Hematopoietic multipotent progenitor cell treated with erythropoietin and hydrocortisone succinate and interleukin-3 and kit ligand, for 6 days (in vitro differentiated cells): ENCODE results near the gene TTC38.
"Not testable (repeated sequence)": the region's sequence is repeated elsewhere in the genome, so short reads cannot be mapped to it uniquely, and the experiment has no call there.

Source experiments
- DNase-seq: peaks from one replicate; pipeline ENCODE4 v3.0.0-alpha.2; 2015

The TTC38 gene

DNA sequence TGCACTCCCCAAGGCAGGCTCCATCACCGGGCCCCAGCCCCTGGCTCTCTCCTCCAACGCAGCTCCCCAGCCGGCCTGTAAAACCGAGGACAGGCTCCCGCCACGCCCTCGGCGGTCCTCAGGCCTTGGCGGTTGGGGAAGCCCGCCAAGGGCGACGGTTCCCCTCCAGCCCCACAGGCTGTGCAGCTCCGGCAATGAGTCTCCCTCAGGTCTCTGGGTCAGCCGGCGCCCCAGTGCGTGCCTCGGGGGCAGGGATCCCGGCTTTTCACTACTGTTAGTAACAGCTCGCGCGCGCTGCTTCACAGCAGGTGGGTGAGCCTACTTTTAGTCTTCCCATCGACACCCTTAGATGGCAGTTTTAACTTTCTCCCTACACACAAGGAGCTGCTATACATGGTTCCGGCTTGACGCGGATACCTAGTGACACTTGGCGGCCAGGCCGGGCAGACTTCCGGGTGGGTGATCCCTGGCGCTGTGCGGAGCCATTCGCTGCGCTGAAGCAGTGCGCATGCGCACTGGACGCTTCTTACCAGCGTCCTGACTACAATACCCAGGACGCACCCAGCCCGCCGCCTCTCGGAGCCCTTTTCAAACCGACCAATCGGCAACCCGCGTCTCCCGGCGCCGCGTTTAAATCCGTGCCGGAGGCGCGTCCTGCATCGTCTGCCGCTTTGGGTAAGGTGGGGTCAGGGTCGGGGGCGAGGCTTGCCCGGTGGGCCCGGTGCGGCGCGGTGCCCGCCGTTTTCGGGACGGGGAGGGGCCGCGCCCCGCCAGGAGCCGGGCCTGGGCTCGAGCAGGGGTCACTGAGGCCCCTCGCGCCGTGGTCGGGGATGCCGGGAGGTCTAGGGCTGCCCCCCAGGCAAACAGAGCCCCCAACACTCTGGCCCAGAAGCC is 28.7 kb downstream of the TTC38 start, which contains the start of gene GTSE1:
GTSE1 (plus strand) TSS at position 614 of the 894 bp plus-strand sequence. CDS start 531 bp downstream, outside the sequence.
- DNase-seq: peak; percentile 99

DNA sequence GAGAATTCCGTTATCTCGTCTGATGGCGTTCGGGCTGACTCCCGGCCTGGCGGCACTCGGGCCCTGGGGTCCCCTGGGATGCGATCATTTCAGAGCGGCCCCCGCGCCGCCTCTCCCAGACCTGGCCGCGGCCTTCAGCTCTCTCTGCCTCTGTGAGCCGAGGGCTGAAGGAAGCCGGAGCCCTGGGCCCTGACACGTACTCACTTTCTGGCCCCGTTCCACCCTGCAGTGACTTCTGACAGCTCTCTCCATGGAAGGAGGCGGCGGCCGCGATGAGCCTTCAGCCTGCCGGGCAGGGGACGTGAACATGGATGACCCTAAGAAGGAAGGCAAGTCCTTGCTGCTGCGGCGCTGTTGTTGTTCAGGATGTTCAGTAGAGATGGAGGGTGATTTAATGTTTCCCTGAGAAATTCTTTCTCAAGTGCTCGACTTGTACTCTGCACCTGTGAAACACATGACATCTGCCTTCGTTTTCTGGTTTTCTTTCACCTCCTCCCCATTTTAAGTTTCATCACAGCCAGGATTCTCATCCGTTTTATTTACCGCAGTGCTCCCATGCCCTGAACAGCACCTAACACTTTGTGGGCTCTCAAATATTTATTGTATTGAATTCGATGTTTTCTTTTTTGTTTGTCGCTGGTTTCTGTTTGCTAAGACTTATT is 29.5 kb downstream of the TTC38 start:
- DNase-seq: peak; percentile 54

DNA sequence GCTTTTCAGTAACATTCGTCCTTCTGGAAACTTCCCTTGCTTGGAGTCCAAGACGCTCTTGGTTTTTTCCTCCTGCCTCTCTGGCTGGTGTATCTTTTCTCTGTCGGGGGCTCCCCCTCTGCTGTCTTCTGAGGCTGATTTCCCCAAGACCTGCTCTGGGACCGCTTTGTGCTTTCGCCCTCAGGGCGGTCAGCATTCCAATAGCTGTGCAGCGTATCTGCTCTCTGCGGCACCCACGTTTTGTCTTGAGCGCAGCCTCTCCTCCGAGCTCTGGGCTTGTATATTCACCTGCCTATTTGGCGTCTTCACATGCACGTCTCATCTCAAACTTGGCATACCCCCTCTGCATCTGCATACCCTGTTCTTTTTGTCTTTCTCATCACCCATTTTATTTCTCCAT is 31.3 kb downstream of the TTC38 start:
- DNase-seq: no peak

DNA sequence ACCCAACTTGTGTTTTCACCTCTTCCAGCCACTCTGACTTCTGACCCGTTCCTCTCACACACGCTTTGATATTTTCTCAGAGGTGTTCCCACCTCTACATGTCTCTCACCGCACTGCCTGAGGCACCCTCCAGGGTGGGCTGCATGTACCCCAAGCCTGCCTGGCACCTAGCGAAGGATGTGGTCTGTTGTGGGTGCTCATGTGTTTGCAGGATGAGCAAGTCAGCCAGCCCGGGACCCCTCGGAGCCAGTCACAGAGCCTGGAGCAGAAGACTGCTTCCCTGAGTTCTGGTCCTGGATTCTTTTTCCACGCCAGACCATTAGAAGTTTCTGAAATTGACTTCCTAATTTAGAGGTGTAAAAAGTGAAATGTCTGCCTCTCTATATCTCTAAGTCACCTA is 32.7 kb downstream of the TTC38 start:
- DNase-seq: no peak

DNA sequence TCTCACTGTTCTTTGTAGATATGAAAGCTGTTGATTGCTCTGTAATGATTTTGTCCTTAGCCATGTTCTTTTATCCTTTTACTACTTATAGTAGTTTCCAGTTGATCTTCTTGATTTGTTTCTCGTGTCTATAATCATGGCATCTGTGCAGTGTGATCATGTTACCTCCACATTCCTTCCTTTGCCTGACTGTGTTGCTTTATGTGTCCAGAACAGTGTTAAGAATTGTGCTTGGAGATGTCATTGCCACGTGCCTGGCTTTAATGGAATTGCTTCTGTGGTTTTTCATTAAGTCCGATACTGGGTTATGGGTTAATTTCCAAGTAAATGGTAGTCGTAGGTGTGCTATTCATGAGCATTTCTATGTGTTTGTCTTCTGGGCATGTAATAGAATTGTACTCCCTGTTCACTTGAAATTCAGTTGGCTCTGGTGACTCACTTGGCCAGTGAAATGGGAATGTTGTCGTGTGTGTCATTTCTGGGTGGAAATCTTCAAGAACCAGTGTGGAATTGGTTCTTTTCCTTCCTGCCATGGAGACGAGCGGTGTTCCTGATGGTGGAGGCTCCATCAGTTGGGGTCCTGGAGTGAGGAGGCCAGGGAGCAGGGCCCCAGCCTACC is 35.6 kb downstream of the TTC38 start:
- DNase-seq: no peak

DNA sequence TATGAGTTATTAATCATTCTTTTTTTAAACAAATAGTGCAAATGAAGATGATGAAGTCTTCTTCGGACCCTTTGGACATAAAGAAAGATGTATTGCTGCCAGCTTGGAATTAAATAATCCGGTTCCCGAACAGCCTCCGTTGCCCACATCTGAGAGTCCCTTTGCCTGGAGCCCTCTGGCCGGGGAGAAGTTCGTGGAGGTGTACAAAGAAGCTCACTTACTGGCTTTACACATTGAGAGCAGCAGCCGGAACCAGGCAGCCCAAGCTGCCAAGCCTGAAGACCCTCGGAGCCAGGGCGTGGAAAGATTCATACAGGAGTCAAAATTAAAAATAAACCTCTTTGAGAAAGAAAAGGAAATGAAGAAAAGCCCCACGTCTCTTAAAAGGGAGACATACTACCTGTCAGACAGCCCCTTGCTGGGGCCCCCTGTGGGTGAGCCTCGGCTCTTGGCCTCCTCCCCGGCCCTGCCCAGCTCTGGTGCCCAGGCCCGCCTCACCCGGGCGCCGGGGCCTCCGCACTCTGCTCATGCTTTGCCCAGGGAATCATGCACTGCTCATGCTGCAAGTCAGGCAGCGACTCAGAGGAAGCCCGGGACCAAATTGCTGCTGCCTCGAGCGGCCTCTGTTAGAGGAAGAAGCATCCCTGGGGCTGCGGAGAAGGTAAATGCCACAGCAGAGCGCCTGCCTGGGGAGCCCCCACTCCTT is 40.6 kb downstream of the TTC38 start:
- DNase-seq: no peak

DNA sequence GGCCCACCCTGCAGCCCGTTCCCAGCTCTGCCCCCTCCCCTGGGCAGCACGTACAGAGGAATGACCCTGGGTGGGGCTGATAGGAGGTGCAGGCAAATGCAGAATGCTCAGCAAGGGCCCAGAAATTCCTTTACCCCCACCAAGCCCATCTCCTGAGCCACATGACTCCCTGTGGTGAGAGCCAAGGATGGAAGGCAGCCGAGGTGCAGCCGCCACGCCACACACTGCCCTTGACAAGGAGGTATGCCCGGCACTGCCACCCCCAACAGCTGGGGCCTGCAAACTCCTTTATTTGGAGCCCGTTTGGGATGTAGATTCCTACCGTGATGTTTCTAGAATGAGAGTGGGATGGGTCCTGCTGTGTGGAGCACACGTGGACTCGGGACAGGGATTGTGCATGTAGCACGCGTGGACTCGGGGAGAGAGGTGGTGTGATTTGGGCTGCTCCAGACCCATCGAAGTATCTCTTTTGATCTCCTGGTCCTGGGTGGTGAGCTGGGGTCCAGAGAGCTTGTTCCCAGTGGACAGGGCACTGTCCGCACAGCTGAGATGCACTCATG is 41.8 kb downstream of the TTC38 start:
- DNase-seq: no peak

DNA sequence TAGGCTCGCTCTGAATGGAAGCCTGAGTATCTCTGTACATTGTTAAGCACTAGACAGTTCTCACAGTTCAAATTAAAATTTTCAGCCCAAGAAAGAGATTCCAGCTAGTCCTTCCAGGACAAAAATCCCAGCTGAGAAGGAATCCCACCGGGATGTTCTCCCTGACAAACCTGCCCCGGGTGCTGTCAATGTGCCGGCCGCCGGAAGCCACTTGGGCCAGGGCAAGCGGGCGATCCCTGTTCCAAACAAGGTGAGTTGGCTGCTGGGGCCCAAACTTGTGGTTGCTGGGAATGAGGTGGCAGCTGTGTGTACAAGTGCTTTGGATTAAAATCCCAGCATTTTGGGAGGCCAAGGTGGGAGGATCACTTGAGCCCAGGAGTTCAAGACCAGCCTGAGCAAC is 44.2 kb downstream of the TTC38 start:
- no peak for DNase-seq

DNA sequence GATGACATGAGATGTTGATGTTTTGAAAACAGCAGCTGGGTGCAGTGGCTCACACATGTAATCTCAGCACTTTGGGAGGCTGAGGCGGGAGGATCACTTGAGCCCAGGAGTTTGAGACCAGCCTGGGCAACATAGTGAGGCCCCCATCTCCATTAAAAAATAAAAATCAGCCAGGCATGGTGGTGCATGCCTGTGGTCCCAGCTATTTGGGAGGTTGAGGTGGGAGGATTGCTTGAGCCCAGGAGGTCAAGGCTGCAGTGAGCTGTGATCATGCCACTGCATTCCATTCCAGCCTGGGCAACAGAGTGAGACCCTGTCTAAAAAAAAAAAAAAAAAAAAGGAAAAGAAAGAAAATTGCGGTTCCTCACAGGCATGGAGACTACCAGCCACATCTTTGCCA is 45.0 kb downstream of the TTC38 start:
- DNase-seq: not testable (repeated sequence)

DNA sequence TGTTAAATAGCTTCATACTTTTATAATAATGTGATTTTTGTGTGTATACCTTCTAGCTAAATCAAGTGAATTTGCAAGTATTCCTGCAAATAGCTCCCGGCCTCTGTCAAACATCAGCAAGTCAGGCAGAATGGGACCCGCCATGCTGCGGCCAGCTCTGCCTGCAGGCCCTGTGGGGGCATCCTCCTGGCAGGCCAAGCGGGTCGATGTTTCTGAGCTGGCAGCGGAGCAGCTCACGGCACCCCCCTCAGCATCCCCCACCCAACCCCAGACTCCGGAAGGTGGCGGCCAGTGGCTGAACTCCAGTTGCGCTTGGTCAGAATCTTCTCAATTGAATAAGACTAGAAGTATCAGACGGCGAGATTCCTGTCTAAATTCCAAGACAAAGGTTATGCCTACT is 48.2 kb downstream of the TTC38 start:
- no peak for DNase-seq

DNA sequence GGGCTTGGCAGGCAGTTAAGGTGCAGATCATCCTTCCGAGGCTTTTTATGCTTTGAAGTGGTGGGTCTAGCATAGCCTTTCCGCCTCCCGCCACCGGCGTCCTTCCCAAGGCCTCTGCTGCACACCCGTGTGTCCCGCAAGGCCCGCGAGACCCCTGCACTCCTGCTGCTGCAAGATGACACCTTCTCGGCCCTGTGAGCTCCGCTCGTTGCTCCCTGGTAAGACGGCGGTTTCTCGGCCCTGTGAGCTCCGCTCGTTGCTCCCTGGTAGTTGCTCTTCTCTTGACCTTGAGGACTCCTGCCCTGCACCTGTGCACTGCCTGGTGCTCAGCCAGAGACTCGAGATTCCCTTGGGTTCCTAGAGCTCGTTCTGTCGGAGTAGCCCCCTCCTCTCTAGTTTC is 49.8 kb downstream of the TTC38 start:
- no peak for DNase-seq

DNA sequence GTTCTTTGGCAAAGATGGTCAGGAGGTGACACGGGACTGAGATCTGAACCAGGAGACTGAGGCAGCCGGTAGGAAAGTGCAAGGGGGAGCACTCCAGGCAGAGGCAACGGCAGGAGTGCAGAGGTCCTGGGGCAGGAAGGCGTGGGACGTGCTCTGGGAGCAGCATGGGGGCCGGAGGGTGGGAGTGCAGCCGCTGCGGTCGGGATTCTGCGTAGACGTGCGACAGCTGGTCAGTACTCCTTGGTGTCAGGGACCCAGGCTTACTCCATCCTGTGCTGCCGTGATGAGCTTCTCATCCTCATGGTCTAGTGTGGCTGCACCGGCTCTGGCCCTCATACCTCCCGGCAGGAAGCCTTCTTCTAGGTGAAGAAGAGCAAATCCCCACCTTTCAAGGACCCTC is 50.8 kb downstream of the TTC38 start:
- no peak for DNase-seq

DNA sequence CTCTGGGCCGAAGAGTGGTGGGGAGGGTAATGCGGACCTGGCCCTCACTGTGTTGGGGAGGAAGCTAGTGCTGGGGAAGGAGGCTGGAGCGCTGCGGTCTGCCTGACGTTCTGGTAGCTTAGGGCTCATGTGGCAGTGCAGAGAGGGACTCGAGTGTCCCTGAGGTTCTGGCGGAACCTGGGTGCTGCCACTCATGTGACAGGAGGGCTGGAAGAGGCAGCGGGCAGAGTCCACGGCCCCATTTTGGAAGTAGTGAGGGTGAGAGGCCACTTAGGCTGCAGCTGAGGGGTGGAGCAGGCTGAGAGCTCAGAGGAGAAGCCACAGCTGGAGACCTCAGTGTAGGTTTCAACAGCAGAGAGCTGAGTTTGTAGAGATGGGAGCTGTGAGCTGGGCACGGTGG is 51.5 kb downstream of the TTC38 start:
- DNase-seq: no peak

DNA sequence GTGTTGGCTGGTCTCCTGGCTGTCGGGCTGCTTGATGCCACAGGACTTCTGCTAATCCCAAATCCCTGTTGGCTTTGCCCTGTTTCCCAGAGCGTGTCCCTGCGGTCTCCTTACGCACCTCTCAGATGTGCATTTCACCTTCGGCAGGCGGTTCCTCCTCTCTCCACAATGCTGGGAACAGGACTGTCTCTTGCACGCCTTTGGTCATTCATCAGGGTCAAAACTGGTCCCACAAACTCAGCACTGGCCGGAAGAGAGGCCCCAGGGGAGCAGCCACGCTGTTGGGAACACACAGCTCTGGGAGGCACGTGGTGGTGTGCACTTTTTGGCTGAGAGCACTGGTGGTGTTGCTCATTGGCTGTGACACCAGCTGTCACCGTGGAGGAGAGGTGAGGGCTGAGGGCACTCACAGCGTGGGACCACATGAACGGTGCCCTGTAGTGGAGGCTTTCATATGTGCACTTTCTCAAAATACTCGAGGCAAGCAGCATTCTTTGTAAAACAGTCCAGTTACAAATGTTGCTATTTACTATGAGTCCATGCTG is 52.4 kb downstream of the TTC38 start:
- no peak for DNase-seq

DNA sequence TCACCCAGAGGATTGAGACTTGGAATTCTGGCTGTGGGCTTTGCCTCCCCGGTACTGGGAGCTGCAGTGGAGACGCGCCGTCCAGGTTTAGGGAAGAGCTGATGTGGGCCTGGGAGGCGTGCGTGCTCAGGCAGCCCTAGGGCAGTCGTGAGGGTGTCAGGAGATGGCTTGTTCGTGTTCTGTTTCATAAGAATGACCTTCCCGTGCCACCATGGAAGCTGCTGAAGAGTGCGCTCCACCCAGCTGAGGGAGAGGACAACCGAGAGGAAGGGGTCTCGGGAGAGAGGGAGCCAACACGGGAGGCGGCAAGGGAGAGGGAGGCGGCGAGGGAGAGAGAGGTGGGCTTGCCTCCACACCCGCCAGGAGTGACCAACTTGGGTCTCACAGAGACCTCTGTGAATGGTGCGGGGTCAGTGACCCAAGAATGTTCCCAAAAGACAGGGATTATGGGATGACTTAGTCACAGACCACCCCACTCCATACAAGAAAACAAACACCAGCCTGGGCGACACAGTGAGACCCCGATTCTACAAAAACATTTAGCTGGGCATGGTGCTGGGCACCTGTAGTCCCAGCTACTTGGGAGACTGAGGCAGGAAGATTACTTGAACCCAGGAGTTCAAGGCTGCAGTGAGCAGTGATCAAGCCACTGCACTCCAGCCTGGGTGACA is 53.0 kb downstream of the TTC38 start:
- no peak for DNase-seq

DNA sequence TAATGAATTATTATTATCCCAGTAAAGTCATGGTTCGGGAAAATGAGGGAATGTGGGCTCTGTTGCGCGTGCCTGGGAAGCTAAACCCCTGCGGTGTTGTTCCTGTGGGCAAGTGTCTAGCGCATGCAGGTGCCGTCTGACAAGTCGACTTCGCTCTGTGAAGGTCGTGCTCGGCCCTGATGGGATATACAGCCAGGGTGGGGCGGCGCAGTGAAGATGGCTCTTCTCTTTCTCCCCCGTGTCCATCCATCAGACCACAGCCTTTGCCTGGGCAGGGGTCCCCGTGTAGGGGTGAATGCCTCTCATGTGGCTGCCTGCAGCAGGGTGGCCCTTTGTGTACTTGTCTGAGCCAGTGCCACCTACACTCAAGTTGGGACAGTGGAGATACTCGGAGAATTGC is 54.9 kb downstream of the TTC38 start:
- no peak for DNase-seq

DNA sequence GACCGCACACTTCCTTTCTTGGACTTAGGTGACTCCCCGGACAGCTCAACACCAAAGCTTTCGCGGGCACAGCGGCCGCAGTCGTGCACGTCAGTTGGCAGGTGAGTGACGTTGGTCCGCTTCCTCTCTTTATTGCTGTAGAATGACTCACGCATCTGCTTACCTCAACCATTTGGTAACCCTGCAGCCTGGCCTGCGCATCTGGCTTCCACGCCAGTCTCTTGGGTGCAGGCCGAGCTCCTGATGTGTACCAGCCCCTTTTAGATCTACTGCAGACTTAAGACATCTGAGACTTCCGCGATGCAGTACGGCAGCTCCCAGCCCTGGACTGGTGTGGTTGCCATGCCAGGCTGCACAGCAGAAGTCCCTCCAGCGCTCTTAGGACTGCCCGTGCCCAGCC is 55.4 kb downstream of the TTC38 start:
- no peak for DNase-seq

DNA sequence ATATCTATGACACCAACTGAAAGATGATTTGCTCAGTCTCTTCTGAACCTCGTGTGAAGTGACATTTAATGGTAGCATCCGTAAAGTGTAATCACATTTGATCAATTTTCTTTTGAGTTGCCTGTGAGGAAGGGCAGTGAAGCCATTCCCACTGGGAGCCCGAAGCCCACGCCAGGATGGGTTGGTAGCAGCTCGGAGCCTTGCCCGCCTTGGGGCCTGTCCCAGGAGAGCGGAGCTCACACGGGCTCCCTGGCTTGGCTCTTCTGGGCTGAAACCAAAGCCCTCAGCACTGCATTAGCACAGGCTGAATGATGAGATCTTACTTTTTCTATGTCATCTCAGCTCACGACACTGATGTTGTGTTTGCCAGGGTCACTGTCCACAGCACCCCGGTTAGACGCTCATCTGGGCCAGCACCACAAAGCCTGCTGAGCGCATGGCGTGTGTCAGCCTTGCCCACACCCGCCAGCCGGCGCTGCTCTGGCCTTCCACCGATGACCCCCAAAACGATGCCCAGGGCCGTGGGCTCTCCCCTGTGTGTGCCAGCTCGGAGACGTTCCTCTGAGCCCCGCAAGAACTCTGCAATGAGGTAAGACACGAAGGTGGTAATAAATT is 58.4 kb downstream of the TTC38 start:
- no peak for DNase-seq

DNA sequence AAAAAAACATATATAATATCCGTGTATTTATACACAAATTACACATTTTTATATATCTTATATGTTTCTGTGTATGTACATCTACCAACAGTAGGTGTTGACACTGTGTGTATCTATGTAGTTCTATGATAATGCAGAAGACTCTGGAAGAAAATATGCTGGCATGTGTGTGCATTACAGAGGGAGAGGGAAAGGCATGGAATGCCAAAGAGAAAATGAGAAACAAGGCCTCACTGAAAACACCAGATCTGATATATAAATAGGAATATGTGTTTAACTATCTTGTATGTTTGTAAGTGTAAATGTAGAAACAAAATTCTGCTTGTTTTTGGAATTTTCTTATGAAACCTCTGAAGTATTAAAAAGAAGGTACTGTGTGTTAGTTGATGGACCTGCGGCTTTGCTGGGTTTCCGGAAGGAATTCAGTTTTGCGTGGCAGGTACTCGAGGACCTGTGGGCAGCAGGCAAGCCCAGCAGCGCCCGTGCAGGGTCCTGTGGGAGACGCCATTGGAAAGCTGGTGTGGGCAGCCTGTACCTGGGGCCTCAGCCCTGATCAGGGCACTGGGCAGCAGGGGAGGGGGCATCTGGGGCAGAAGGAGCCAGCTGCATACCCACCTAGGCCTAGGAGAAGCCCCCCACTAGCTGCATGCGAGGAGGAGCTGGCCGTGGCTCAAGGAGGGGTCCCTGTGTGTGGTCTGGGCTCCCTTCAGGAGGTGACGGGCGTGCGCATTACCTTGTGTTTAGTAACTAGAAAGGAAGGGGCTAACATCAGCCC is 60.1 kb downstream of the TTC38 start:
- no peak for DNase-seq

DNA sequence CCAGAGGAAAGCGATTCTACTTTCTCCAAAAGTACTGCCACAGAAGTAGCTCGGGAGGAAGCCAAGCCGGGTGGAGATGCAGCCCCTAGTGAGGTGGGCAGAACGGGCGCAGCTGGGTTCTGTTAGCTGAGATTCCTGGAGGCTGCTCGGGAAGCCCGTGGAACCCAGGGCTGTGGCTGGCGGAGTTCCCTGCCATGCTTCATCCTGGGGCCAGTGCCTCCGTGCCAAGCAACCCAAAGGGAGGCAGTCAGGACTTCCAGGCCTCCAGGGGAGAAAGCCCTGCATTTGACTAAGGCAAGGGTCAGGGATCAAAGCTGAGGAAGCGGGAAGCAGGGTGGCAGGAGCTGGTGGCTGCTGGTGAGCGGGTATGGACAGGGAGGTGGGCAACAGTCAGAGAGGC is 61.0 kb downstream of the TTC38 start:
- no peak for DNase-seq

DNA sequence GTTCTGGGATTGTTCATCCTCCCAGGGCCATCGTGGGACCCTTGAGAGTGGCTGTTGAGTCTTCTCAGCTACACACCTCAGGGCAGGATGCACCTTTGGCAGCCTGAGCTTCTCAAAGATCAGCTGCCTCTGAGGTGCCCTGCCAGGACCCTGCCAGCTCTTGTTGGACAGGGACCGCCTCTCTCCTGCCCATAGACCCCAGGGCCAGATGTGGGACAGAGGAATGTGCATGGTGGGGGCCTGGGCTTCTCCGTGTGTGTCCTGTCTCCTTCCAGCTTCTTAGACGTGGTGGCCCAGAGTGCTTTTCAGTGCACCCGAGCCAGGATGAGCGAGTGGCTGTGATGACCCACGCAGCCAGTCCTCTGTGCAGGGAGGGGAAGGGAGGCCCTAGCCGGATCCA is 61.8 kb downstream of the TTC38 start:
- DNase-seq: no peak
